ENCODE measurements around the gene ENTPD7.
"Not testable (repeated sequence)": the region's sequence is repeated elsewhere in the genome, so short reads cannot be mapped to it uniquely, and the experiment has no call there.

Gene ENTPD7

DNA sequence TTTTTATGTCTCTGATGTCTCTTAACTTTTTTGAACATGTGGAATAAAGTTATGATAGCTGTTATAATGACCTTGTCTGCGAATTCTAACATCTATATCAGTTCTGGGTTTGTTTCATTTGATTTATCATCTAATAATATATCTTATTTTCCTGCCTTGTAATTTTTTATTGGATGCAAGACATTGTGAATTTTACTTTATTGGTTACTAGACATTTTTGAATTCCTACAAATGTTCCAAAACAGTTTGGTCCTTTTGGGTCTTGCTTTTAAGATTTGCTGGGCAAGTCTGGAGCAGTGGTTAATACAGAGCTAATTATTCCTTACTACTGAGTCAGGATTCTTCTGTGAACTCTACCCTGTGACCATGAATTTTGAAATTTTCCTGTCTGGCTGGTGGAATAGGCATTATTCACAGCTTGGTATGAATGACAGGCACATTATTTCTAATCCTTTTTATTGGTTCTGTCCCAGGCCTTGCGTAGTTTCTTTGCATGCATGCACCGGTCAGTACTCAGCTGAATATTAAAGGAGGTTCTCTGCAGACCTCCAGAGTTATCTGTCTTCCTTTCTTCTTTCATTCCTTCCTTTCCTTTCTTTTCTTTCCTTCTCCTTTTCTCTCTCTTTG lies 81.7 kb downstream of the ENTPD7 start:
- H3K9me3 Mint-ChIP-seq (ENCODE audit: low read depth): peaks cover 22% of the 10 kb centered on the region
- H3K4me1 Mint-ChIP-seq (ENCODE audit: low read depth): peaks cover 27% of the 10 kb centered on the region
- H3K4me3 Mint-ChIP-seq: peak overlapping the region; percentile 46
- H3K36me3 Mint-ChIP-seq: peaks cover 47% of the 10 kb centered on the region
- H3K27me3 Mint-ChIP-seq: no peaks in the 10 kb centered on the region
- H3K27ac Mint-ChIP-seq: no peak overlapping the region

DNA sequence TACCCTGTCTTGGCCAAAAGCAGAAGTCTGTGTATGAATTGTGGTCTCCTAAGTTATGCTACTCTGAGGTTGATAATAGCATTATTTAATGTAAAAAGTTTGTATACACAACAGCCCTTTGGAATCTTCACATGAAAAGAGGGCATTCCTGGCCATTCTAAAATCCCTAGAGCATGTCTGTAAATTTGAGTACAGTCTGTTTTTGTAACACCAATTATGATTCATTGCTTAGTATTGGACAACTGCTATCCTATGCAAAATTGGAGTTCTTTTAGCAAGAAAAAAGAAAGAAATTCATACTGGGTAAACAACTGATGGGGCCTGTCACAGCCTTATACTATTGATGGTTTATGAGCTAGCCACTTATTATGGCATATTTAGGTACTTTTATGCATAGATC lies 82.9 kb downstream of the ENTPD7 start:
- no peak overlapping the region for H3K27ac Mint-ChIP-seq
- peaks cover 22% of the 10 kb centered on the region for H3K9me3 Mint-ChIP-seq (ENCODE audit: low read depth)
- no peaks in the 10 kb centered on the region for H3K27me3 Mint-ChIP-seq
- H3K4me3 Mint-ChIP-seq: no peak overlapping the region
- H3K36me3 Mint-ChIP-seq: peaks cover 45% of the 10 kb centered on the region
- H3K4me1 Mint-ChIP-seq (ENCODE audit: low read depth): peaks cover 26% of the 10 kb centered on the region

DNA sequence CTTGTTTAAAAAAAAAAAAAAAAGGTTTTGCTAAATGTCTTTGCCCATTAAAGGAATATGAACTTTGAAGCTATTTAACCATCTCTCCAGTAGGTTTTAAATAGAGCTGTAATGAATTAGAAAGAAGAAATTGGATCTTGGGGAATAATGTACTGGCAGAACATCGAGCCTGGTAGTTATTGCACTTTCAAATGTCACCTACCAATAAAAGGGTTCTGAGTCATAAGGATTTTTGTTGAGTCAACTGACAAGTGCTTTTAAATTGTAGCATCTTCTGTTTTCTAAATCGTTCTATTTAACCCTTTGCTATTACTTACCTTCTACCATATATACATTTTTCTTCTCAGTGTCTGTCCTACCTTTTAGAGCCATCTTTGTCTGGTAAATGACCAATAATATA lies 83.4 kb downstream of the ENTPD7 start:
- no peak overlapping the region for H3K4me3 Mint-ChIP-seq
- H3K4me1 Mint-ChIP-seq (ENCODE audit: low read depth): peaks cover 22% of the 10 kb centered on the region
- peaks cover 22% of the 10 kb centered on the region for H3K9me3 Mint-ChIP-seq (ENCODE audit: low read depth)
- H3K27me3 Mint-ChIP-seq: no peaks in the 10 kb centered on the region
- no peak overlapping the region for H3K27ac Mint-ChIP-seq
- peaks cover 42% of the 10 kb centered on the region for H3K36me3 Mint-ChIP-seq

DNA sequence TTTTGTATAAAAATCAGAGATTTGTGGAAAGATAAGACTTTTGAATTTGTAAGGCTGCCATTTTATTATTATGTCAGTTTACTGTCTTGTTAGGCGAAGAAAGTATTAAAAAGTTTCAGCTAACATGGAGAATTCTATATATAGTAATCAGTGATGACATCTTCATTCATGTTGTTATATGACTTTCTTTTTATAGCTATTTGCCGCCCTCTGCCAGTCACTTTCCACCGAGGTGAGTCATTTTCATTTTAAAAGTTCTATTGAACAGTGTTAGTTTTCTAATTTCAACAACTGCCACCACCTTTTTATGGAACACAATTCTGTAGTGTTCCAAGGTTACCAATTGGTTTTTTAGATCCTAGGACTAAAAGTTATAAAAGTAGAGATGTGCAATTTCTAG lies 84.5 kb downstream of the ENTPD7 start:
- Mint-ChIP-seq H3K4me3 (no peak overlapping the region), H3K4me1 (ENCODE audit: low read depth) (peaks cover 20% of the 10 kb centered on the region), H3K27me3 (no peaks in the 10 kb centered on the region), H3K36me3 (peaks cover 43% of the 10 kb centered on the region), H3K9me3 (ENCODE audit: low read depth) (peaks cover 20% of the 10 kb centered on the region), H3K27ac (no peak overlapping the region)

DNA sequence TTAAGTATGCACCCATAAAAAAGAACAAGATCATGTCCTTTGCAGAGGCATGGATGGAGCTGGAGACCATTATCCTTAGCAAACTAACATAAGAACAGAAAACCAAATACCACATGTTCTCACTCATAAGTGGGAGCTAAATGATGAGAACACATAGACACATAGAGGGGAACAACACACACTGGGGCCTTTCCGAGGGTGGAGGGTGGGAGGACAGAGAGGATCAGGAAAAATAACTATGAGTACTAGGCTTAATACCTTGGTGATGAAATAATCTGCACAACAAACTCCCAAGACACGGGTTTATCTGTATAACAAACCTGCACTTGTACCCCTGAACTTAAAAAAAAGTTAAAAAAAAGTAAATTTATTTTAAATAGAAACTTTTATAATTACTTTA lies 86.9 kb downstream of the ENTPD7 start:
- H3K9me3 Mint-ChIP-seq (ENCODE audit: low read depth); H3K4me3 Mint-ChIP-seq; H3K27me3 Mint-ChIP-seq; H3K27ac Mint-ChIP-seq: not testable (repeated sequence)
- H3K36me3 Mint-ChIP-seq: peaks cover 28% of the 10 kb centered on the region
- peaks cover 17% of the 10 kb centered on the region for H3K4me1 Mint-ChIP-seq (ENCODE audit: low read depth)

DNA sequence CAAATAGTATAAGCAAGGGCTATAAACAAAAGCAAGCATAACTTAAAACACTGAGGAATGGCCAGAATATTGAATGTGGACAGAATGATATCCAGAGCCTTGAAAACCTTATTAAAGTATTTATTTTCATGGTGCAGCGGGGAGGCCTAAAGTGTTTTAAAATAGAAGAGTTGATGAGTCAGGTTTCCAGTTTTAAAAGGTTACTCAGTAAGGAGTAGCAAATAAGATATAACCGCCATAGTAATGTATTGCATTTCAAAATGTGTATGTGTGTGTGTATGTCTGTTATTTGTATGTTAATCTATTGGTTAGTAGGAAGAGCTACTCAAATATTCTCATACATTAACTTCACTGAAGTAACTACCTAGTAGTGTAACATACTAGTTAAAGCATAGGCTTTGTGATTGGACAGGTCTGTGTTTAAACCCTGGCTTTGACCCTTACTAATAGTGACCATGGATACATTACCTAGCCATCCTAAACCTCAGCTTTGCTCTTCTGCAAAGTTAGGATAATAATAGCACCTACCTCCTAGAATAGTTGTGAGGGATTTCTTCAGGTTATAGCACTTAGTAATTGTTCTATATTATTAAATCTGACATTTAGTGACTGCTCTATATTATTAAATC lies 89.6 kb downstream of the ENTPD7 start:
- H3K27ac Mint-ChIP-seq: no peak overlapping the region
- H3K4me3 Mint-ChIP-seq: no peak overlapping the region
- no peaks in the 10 kb centered on the region for H3K9me3 Mint-ChIP-seq (ENCODE audit: low read depth)
- H3K27me3 Mint-ChIP-seq: no peaks in the 10 kb centered on the region
- peaks cover 7% of the 10 kb centered on the region for H3K4me1 Mint-ChIP-seq (ENCODE audit: low read depth)
- H3K36me3 Mint-ChIP-seq: peaks cover 19% of the 10 kb centered on the region

DNA sequence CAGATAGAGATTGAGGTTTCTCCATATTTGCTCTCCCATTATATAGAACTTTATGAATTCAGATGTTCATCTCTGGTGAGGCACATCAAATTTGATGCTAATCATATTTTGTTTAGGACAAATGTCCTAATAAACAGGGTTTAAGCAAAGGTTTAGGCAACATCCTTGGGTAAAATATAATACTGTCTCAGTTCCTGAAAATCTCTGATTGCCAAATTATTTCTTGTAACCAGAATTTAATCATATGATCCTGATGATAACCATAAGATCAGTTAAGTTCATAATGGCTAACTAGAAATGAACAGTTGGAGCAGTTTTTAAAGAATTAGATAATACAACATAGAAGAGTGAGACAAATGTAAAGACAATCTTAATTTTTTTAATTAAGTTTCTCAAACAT lies 91.3 kb downstream of the ENTPD7 start:
- H3K4me3 Mint-ChIP-seq: no peak overlapping the region
- no peaks in the 10 kb centered on the region for H3K9me3 Mint-ChIP-seq (ENCODE audit: low read depth)
- H3K27ac Mint-ChIP-seq: no peak overlapping the region
- no peaks in the 10 kb centered on the region for H3K27me3 Mint-ChIP-seq
- peaks cover 20% of the 10 kb centered on the region for H3K36me3 Mint-ChIP-seq
- H3K4me1 Mint-ChIP-seq (ENCODE audit: low read depth): peaks cover 7% of the 10 kb centered on the region

DNA sequence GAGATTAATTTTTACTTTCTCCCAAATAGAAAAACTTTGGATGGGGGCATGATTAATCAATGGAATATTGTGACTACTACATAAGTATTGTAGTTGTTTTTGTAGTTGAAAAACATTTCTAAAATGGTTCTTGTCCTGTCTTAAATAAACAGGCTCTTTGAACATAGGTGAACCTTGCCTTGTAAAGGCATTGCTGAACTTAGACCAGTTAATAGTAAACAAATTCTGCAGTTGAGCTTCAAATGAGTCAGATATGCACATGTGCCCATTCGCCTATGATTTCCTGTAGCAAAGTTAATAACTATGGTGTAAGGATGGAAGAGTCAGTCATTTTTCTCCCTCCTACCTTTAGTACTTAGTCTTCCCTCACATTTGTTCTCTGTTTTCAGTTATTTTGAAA lies 95.4 kb downstream of the ENTPD7 start:
- no peak overlapping the region for H3K27ac Mint-ChIP-seq
- peaks cover 40% of the 10 kb centered on the region for H3K36me3 Mint-ChIP-seq
- H3K4me3 Mint-ChIP-seq: no peak overlapping the region
- no peaks in the 10 kb centered on the region for H3K27me3 Mint-ChIP-seq
- H3K9me3 Mint-ChIP-seq (ENCODE audit: low read depth): no peaks in the 10 kb centered on the region
- H3K4me1 Mint-ChIP-seq (ENCODE audit: low read depth): no peaks in the 10 kb centered on the region

All from activated naive CD8-positive, alpha-beta T cell (primary cell).